GM12891 (cell line): ENCODE data around the gene SLC25A30.
"Not testable (repeated sequence)": the region's sequence is repeated elsewhere in the genome, so short reads cannot be mapped to it uniquely, and the experiment has no call there.

Experiments used
- DNase-seq: peaks from one replicate; pipeline ENCODE4 v3.0.0; 2011; ENCODE audit warnings: low spot score; ENCODE audit not compliant: insufficient read length
- FAIRE-seq: peaks from 2 replicates; lab custom pipeline; 2011; peaks lifted over from hg19 to GRCh38; lab: Jason Lieb, UNC
- PAX5 ChIP-seq: IDR thresholded peaks from 2 replicates; pipeline ENCODE4 v1.6.1; 2011; ENCODE audit warnings: low read length, moderate library complexity, mild to moderate bottlenecking; ENCODE audit not compliant: insufficient read depth, severe bottlenecking
- POLR2A ChIP-seq: IDR thresholded peaks from 2 replicates; pipeline ENCODE4 v1.6.1; 2011; ENCODE audit warnings: low read depth, low read length, control low read depth
- POLR2AphosphoS5 ChIP-seq: IDR thresholded peaks from 2 replicates; pipeline ENCODE4 v1.6.1; 2011; ENCODE audit warnings: low read depth, low read length, control low read depth
- POU2F2 ChIP-seq: IDR thresholded peaks from 2 replicates; pipeline ENCODE4 v1.6.1; 2011; ENCODE audit warnings: low read depth, mild to moderate bottlenecking, control low read depth, low read length, moderate library complexity
- SPI1 ChIP-seq: IDR thresholded peaks from 2 replicates; pipeline ENCODE4 v1.6.1; 2011; ENCODE audit warnings: low read depth, low read length, control low read depth
- TAF1 ChIP-seq: IDR thresholded peaks from 2 replicates; pipeline ENCODE4 v1.6.1; 2011; ENCODE audit warnings: low read depth, low read length, control low read depth

The SLC25A30 gene

GRCh38 chr13:45433381-45433790, 15.2 kb upstream of the SLC25A30 start:
- DNase-seq (no peak), FAIRE-seq (no peak)
- TF ChIP-seq POLR2AphosphoS5 (no peak), SPI1 (no peak), TAF1 (no peak), POU2F2 (no peak), POLR2A (no peak), PAX5 (no peak)

- TF ChIP-seq SPI1 (no peak), POU2F2 (no peak), POLR2A (no peak), POLR2AphosphoS5 (no peak), PAX5 (no peak), TAF1 (no peak)
- FAIRE-seq = no peak
- DNase-seq = no peak
These were observed 14.7 kb upstream of the SLC25A30 start for GRCh38 chr13:45432737-45433380.

DNA sequence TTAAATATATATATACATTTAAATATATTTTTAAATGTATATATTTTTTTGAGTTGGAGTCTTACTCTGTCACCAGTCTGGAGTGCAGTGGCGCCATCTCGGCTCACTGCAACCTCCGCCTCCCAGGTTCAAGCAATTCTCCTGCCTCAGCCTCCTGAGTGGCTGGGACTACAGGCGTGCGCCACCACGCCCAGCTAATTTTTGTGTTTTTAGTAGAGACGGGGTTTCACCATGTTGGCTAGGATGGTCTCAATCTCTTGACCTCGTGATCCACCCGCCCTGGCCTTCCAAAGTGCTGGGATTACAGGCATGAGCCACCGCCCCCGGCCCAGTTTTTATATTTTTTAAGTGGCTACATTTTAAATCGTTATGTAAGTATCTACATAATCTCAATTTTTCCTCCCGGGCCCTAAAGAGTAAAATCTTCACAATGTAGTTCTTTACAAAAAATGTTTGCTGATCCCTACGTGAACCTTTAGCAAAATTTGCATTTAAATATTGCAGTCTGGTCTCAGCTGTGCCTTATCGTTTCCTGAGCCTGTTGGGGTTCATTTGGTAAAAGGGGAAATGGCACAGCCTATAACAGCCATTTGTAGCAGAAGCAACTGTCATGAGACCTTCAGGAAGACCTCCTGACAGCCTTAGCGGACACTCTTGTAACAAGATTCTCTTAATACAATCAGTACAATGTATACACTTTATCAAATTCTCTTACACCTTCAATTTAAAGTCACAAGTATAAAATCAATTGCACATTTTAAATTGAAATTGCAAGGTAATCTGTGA, 8.1 kb upstream of the SLC25A30 start:
- DNase-seq, FAIRE-seq: not testable (repeated sequence)

- peak; percentile 47 for FAIRE-seq
- no peak for DNase-seq
- TF ChIP-seq POLR2A (no peak), POLR2AphosphoS5 (no peak), SPI1 (no peak)
These were observed 4.6 kb upstream of the SLC25A30 start for GRCh38 chr13:45422731-45423292.

DNA sequence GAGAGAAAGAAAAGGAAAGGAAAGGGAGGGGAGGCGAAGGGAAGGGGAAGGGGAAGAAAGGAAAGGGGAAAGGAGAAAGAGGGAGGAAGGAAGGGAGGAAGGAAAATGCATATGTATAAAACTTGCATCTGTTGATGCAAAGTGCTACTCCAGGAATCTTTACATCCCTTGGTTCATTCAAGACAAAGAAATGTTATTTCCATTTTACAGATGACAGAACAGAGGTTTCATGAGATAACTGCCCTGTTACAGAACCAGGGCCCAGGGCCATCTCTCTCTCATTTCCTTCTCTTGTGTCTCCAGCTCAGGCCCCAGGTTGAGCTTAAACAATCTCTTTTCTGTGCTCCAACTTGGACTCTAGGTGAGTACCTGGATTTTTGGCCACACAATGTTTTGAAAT, 1.8 kb upstream of the SLC25A30 start:
- no peak for DNase-seq
- FAIRE-seq = no peak
- TF ChIP-seq POU2F2 = no peak
- TF ChIP-seq POLR2AphosphoS5 = no peak
- TF ChIP-seq SPI1 = no peak
- no peak for TF ChIP-seq POLR2A
- no peak for TF ChIP-seq PAX5
- TF ChIP-seq TAF1 = no peak

GRCh38 chr13:45419389-45419788, 1.2 kb upstream of the SLC25A30 start:
- FAIRE-seq, DNase-seq: not testable (repeated sequence)

GRCh38 chr13:45416516-45417128, 1.6 kb downstream of the SLC25A30 start:
- DNase-seq (no peak), FAIRE-seq (no peak)
- TF ChIP-seq SPI1 (no peak), TAF1 (no peak), POLR2A (no peak), PAX5 (no peak)

- peak; percentile 48 for FAIRE-seq
- DNase-seq = no peak
These were observed 3.1 kb downstream of the SLC25A30 start for GRCh38 chr13:45415112-45415511.

GRCh38 chr13:45413826-45414307, 4.3 kb downstream of the SLC25A30 start:
- no peak for DNase-seq
- FAIRE-seq = no peak
- TF ChIP-seq PAX5 (no peak), POLR2A (no peak), SPI1 (no peak), POLR2AphosphoS5 (no peak), TAF1 (no peak), POU2F2 (no peak)

More at GRCh38 chr13:45415112-45415511, 3.1 kb downstream of the SLC25A30 start:
- TF ChIP-seq TAF1 (no peak), POLR2AphosphoS5 (no peak), SPI1 (no peak), PAX5 (no peak), POLR2A (no peak), POU2F2 (no peak)
